Colonic mucosa (tissue), 4 donors: ENCODE data around the gene APH1B. TPM values are rescaled to one million over a fixed set of nuclear protein-coding genes. Genes with fewer than 3 reads are reported as not detected.

Source experiments
- DNase-seq: peaks from one replicate; pipeline ENCODE4 v3.0.0-alpha.2; 2020
- H3K27ac ChIP-seq: fragments of 200-600 bp; one replicate; pipeline ENCODE4 v1.8.0; 2021
- H3K27me3 ChIP-seq: fragments of 200-600 bp; one replicate; pipeline ENCODE4 v1.8.0; 2021
- H3K36me3 ChIP-seq: fragments of 200-600 bp; one replicate; pipeline ENCODE4 v1.8.0; 2021
- H3K4me1 ChIP-seq: fragments of 200-600 bp; one replicate; pipeline ENCODE4 v1.8.0; 2021; ENCODE audit warnings: mild to moderate bottlenecking
- H3K4me3 ChIP-seq: fragments of 200-600 bp; one replicate; pipeline ENCODE4 v1.8.0; 2021
- H3K9ac ChIP-seq, 2 donors: one replicate each; pipeline ENCODE4 v1.7.0; 2013; ENCODE audit warnings: control low read depth in 2 of 2, low read depth in 2 of 2, low read length in 2 of 2
- H3K9me3 ChIP-seq: fragments of 200-600 bp; one replicate; pipeline ENCODE4 v1.8.0; 2021
- CTCF ChIP-seq: fragments of 200-600 bp; IDR thresholded peaks from one replicate; pipeline ENCODE4 v1.8.0; 2022; ENCODE audit warnings: antibody characterized with exemption, mild to moderate bottlenecking
- intact Hi-C: fragments of 100-400 bp; cut with DNase I; formaldehyde crosslinking; loops from one replicate; pipeline ENCODE4 v1.14.1; 2022
- total RNA-seq, 2 donors: library from RNA; stranded (reverse); fragmentation: NEBNext Ultra II Directional in 1 of 2; extraction: Animal tissue kit (Norgen Biotek cat#: 25700) in 1 of 2; gene quantifications; one replicate each; pipeline ENCODE4 v1.2.1, GENCODE V29; 2021
- donor health status: healthy.
- donor health status: DM: no; HTN: no; CAD: no.
- donor health status: DM: no; HTN: no; CAD: no.

The APH1B gene
- total RNA-seq, 2 donors from 2014 or later, result 5.0 to 8.9 TPM

GRCh38 chr15:63288778-63289378, 11.5 kb downstream of the APH1B start:
- intact Hi-C loops, result loop anchor here (1.0 to 10.0 kb wide), 2 partner anchors 114 to 306 kb away; partner anchors contain the start of gene FBXL22
- TF ChIP-seq CTCF, result peak; percentile 60
- Histone ChIP-seq H3K36me3 (no peaks in the 10 kb centered on the region), H3K27me3 (no peaks in the 10 kb centered on the region), H3K27ac (no peak overlapping the region), H3K4me1 (no peaks in the 10 kb centered on the region), H3K9ac (no peak overlapping the region), H3K9me3 (no peaks in the 10 kb centered on the region), H3K4me3 (no peak overlapping the region)
- no peak for DNase-seq

GRCh38 chr15:63291507-63291906, 14.1 kb downstream of the APH1B start:
- H3K9me3 ChIP-seq, result no peaks in the 10 kb centered on the region
- no peaks in the 10 kb centered on the region for H3K27me3 ChIP-seq
- no peak overlapping the region for H3K27ac ChIP-seq
- peaks cover 4% of the 10 kb centered on the region for H3K4me1 ChIP-seq
- no peak overlapping the region for H3K4me3 ChIP-seq
- H3K9ac ChIP-seq, result no peak overlapping the region
- DNase-seq, result no peak
- H3K36me3 ChIP-seq, result no peaks in the 10 kb centered on the region
- intact Hi-C loops, result no loop called here
- no peak for TF ChIP-seq CTCF

- Histone ChIP-seq H3K4me1 (peaks cover 4% of the 10 kb centered on the region), H3K9ac (no peak overlapping the region), H3K9me3 (no peaks in the 10 kb centered on the region), H3K27ac (no peak overlapping the region), H3K36me3 (no peaks in the 10 kb centered on the region), H3K4me3 (no peak overlapping the region), H3K27me3 (no peaks in the 10 kb centered on the region)
- TF ChIP-seq CTCF, result no peak
- DNase-seq, result no peak
- intact Hi-C loops, result no loop called here
These were observed 14.8 kb downstream of the APH1B start for GRCh38 chr15:63292241-63292640.

- no peak overlapping the region for H3K9ac ChIP-seq
- H3K27ac ChIP-seq, result no peak overlapping the region
- H3K27me3 ChIP-seq, result no peaks in the 10 kb centered on the region
- intact Hi-C loops, result no loop called here
- H3K4me1 ChIP-seq, result peaks cover 4% of the 10 kb centered on the region
- TF ChIP-seq CTCF, result no peak
- DNase-seq, result no peak
- H3K9me3 ChIP-seq, result no peaks in the 10 kb centered on the region
- H3K36me3 ChIP-seq, result no peaks in the 10 kb centered on the region
- no peak overlapping the region for H3K4me3 ChIP-seq
These were observed 15.4 kb downstream of the APH1B start for GRCh38 chr15:63292771-63293170.

- H3K36me3 ChIP-seq, result no peaks in the 10 kb centered on the region
- no peak overlapping the region for H3K9ac ChIP-seq
- TF ChIP-seq CTCF, result no peak
- H3K4me3 ChIP-seq, result no peak overlapping the region
- H3K27me3 ChIP-seq, result no peaks in the 10 kb centered on the region
- H3K4me1 ChIP-seq, result peaks cover 4% of the 10 kb centered on the region
- DNase-seq, result no peak
- intact Hi-C loops, result no loop called here
- no peaks in the 10 kb centered on the region for H3K9me3 ChIP-seq
- no peak overlapping the region for H3K27ac ChIP-seq
These were observed 17.0 kb downstream of the APH1B start for GRCh38 chr15:63294359-63294758.
